DOHH2 (cell line): Measurements from ENCODE around the gene CEP85.

Experiments used
- CTCF ChIP-seq: fragments of 200-600 bp; sonication (generic); IDR thresholded peaks from one replicate; pipeline ENCODE4 v1.5.1; 2014; ENCODE audit warnings: antibody characterized with exemption, mild to moderate bottlenecking, low read depth, low read length; ENCODE audit not compliant: poor library complexity, severe bottlenecking
- EZH2phosphoT487 ChIP-seq: fragments of 200-600 bp; sonication (generic); IDR thresholded peaks from 2 replicates; pipeline ENCODE4 v1.6.1; 2017; ENCODE audit warnings: borderline replicate concordance, mild to moderate bottlenecking, antibody characterized with exemption, low read length, moderate library complexity, mixed read lengths

GRCh38 chr1:26197813-26198212 is 36.2 kb upstream of the CEP85 start:
- TF ChIP-seq CTCF (no peak), EZH2phosphoT487 (no peak)
